OCI-LY7 (cell line): Measurements from ENCODE around the gene IL9R. TPM values are rescaled to one million over a fixed set of nuclear protein-coding genes. Genes with fewer than 3 reads are reported as not detected.
"Not testable (repeated sequence)": the region's sequence is repeated elsewhere in the genome, so short reads cannot be mapped to it uniquely, and the experiment has no call there.

Experiments
- BruUV-seq: library from RNA; stranded (reverse); fragments of 400-500 nt; replicated peaks from 2 replicates; lab custom pipeline; 2021; lab: Mats Ljungman, UMichigan
- CTCF ChIA-PET: fragments of 300-600 bp; sonication (Branson Sonifier 250); formaldehyde crosslinking; loops from one replicate; lab custom pipeline; 2022; ENCODE audit warnings: antibody characterized with exemption; ENCODE audit not compliant: unreplicated experiment; lab: Charles Lee
- POLR2A ChIA-PET: fragments of 300-600 bp; sonication (Branson Sonifier 250); formaldehyde crosslinking; loops from one replicate; lab custom pipeline; 2022; ENCODE audit warnings: antibody characterized with exemption; lab: Charles Lee
- DNase-seq: peaks from one replicate; pipeline ENCODE4 v3.0.0-alpha.2; 2015; ENCODE audit warnings: low spot score
- H2AFZ ChIP-seq: fragments of 200-600 bp; sonication (generic), shearing (Covaris generic); 2 replicates; pipeline ENCODE4 v1.6.1; 2014; ENCODE audit warnings: mild to moderate bottlenecking, antibody characterized with exemption, low read length, moderate library complexity
- H3K27ac ChIP-seq: fragments of 200-600 bp; sonication (generic); 2 replicates; pipeline ENCODE4 v1.5.1; 2014; ENCODE audit warnings: mixed run types, low read depth, mild to moderate bottlenecking, moderate library complexity, low read length, inconsistent platforms; ENCODE audit not compliant: poor library complexity, severe bottlenecking
- H3K36me3 ChIP-seq: fragments of 200-600 bp; sonication (generic); 2 replicates; pipeline ENCODE4 v1.6.1; 2014; ENCODE audit warnings: mild to moderate bottlenecking, antibody characterized with exemption, low read length, moderate library complexity, mixed read lengths; ENCODE audit not compliant: insufficient read depth
- H3K4me1 ChIP-seq: fragments of 200-600 bp; sonication (generic); 2 replicates; pipeline ENCODE4 v1.5.1; 2014; ENCODE audit warnings: mild to moderate bottlenecking, low read length; ENCODE audit not compliant: insufficient read depth, poor library complexity, severe bottlenecking
- H3K4me2 ChIP-seq: fragments of 200-600 bp; sonication (generic); 2 replicates; pipeline ENCODE4 v1.6.1; 2014; ENCODE audit warnings: mild to moderate bottlenecking, low read length
- H3K4me3 ChIP-seq: fragments of 200-600 bp; sonication (generic); 2 replicates; pipeline ENCODE4 v1.5.1; 2014; ENCODE audit warnings: mild to moderate bottlenecking, low read depth, low read length; ENCODE audit not compliant: poor library complexity, severe bottlenecking
- H3K79me2 ChIP-seq: fragments of 200-600 bp; sonication (generic); 2 replicates; pipeline ENCODE4 v1.6.1; 2016; ENCODE audit warnings: low read depth, mild to moderate bottlenecking, low read length, moderate library complexity, mixed read lengths; ENCODE audit not compliant: insufficient read depth
- H3K9me2 ChIP-seq: fragments of 200-600 bp; sonication (generic); 2 replicates; pipeline ENCODE4 v1.6.1; 2016; ENCODE audit warnings: mild to moderate bottlenecking, low read length, mixed read lengths; ENCODE audit not compliant: insufficient read depth
- H3K9me3 ChIP-seq: fragments of 200-600 bp; sonication (generic); 2 replicates; pipeline ENCODE4 v1.6.1; 2014; ENCODE audit warnings: mild to moderate bottlenecking, mixed run types, low read length, mixed read lengths
- H4K20me1 ChIP-seq: fragments of 200-600 bp; sonication (generic); 2 replicates; pipeline ENCODE4 v1.6.1; 2014; ENCODE audit warnings: mild to moderate bottlenecking, antibody characterized with exemption, low read length, moderate library complexity, mixed read lengths; ENCODE audit not compliant: insufficient read depth
- CTCF ChIP-seq: fragments of 200-600 bp; sonication (generic); conservative IDR thresholded peaks from 2 replicates; pipeline ENCODE4 v1.5.1; 2014; ENCODE audit warnings: mild to moderate bottlenecking, antibody characterized with exemption, low read length, moderate library complexity, mixed read lengths
- EZH2phosphoT487 ChIP-seq: fragments of 200-600 bp; sonication (generic); IDR thresholded peaks from 2 replicates; pipeline ENCODE4 v1.6.1; 2018; ENCODE audit warnings: low read depth, borderline replicate concordance, mild to moderate bottlenecking, mixed run types, antibody characterized with exemption, low read length, moderate library complexity, mixed read lengths
- intact Hi-C: fragments of 100-400 bp; cut with micrococcal nuclease; formaldehyde crosslinking; loops from one replicate; pipeline ENCODE4 v1.10.0; 2022; ENCODE audit not compliant: unreplicated experiment
- total RNA-seq, 2 experiments: library from RNA; depleted of rRNA in 1 of 2; stranded (reverse); fragments of >200 nt in 1 of 2; shearing (Covaris generic) in 1 of 2; gene quantifications; 2 replicates each; pipeline ENCODE4 v1.2.3, GENCODE V29; 2014 to 2022

Gene IL9R
- total RNA-seq, 2 experiments from 2014 or later: 1.5 to 5.1 TPM

GRCh38 chrX:155998116-155998515 is 620 bp downstream of the IL9R start:
- Histone ChIP-seq H3K4me2 (no peak overlapping the region), H3K9me2 (no peaks in the 10 kb centered on the region), H3K9me3 (no peaks in the 10 kb centered on the region), H3K79me2 (no peaks in the 10 kb centered on the region), H3K4me1 (no peaks in the 10 kb centered on the region), H3K4me3 (no peak overlapping the region), H3K36me3 (no peaks in the 10 kb centered on the region), H3K27ac (no peak overlapping the region), H2AFZ (no peak overlapping the region), H4K20me1 (no peaks in the 10 kb centered on the region)
- DNase-seq: no peak
- no peak for TF ChIP-seq CTCF
- no peak for TF ChIP-seq EZH2phosphoT487
- intact Hi-C loops: no loop called here
- BruUV-seq: no TSS peak
- POLR2A ChIA-PET: no interaction called here
- CTCF ChIA-PET: no interaction called here

- Histone ChIP-seq H3K9me2 (no peaks in the 10 kb centered on the region), H3K4me2 (no peak overlapping the region), H3K9me3 (no peaks in the 10 kb centered on the region), H4K20me1 (no peaks in the 10 kb centered on the region), H3K36me3 (no peaks in the 10 kb centered on the region), H3K27ac (no peak overlapping the region), H3K4me3 (no peak overlapping the region), H3K4me1 (no peaks in the 10 kb centered on the region), H2AFZ (no peak overlapping the region), H3K79me2 (no peaks in the 10 kb centered on the region)
- BruUV-seq: no TSS peak
- ChIA-PET CTCF (no interaction called here), POLR2A (no interaction called here)
- TF ChIP-seq CTCF (no peak), EZH2phosphoT487 (no peak)
- intact Hi-C loops: no loop called here
- DNase-seq: no peak
Measured at GRCh38 chrX:155998761-155999510, 1.4 kb downstream of the IL9R start.

- H3K9me2 ChIP-seq, H3K4me1 ChIP-seq, intact Hi-C loops, H3K9me3 ChIP-seq, H3K36me3 ChIP-seq, CTCF ChIA-PET, POLR2A ChIA-PET, BruUV-seq, H3K4me2 ChIP-seq, DNase-seq, H2AFZ ChIP-seq, H4K20me1 ChIP-seq, H3K27ac ChIP-seq, H3K4me3 ChIP-seq, H3K79me2 ChIP-seq: not testable (repeated sequence)
Measured at GRCh38 chrX:155999751-156000150, 2.3 kb downstream of the IL9R start.
